Measurements from ENCODE around the gene LRTM2. TPM values are rescaled to one million over a fixed set of nuclear protein-coding genes. Genes with fewer than 3 reads are reported as not detected.

The LRTM2 gene
- total RNA-seq, 4 donors from 2014 or later = not detected

GRCh38 chr12:1826867-1827705, 6.7 kb downstream of the LRTM2 start:
- ATAC-seq (ENCODE audit: low FRiP score) = no peak
- DNase-seq (ENCODE audit: low spot score) = no peak

GRCh38 chr12:1827826-1828805, 7.8 kb downstream of the LRTM2 start:
- DNase-seq (ENCODE audit: low spot score) (no peak), ATAC-seq (ENCODE audit: low FRiP score) (no peak)
- no peak for TF ChIP-seq CTCF (IDR thresholded peaks at IDR 0.05)

More at GRCh38 chr12:1826867-1827705, 6.7 kb downstream of the LRTM2 start:
- TF ChIP-seq CTCF (IDR thresholded peaks at IDR 0.05) = no peak

GRCh38 chr12:1828856-1829255, 8.5 kb downstream of the LRTM2 start:
- no peak for TF ChIP-seq CTCF (IDR thresholded peaks at IDR 0.05)
- DNase-seq (ENCODE audit: low spot score) (no peak), ATAC-seq (ENCODE audit: low FRiP score) (no peak)

GRCh38 chr12:1829306-1829900, 9.0 kb downstream of the LRTM2 start:
- no peak for DNase-seq (ENCODE audit: low spot score)
- ATAC-seq (ENCODE audit: low FRiP score) = no peak
- no peak for TF ChIP-seq CTCF (IDR thresholded peaks at IDR 0.05)

- DNase-seq (ENCODE audit: low spot score) (no peak), ATAC-seq (ENCODE audit: low FRiP score) (no peak)
- no peak for TF ChIP-seq CTCF (IDR thresholded peaks at IDR 0.05)
These were observed 10.1 kb downstream of the LRTM2 start for GRCh38 chr12:1830401-1830845.

GRCh38 chr12:1830981-1831963, 10.9 kb downstream of the LRTM2 start:
- TF ChIP-seq CTCF (IDR thresholded peaks at IDR 0.05) = no peak
- DNase-seq (ENCODE audit: low spot score) (no peak), ATAC-seq (ENCODE audit: low FRiP score) (no peak)

Measured in omental fat pad (tissue), 4 donors.